Neural progenitor cell (in vitro differentiated cells): Measurements from ENCODE around the gene NECTIN3. TPM values are rescaled to one million over a fixed set of nuclear protein-coding genes. Genes with fewer than 3 reads are reported as not detected.

ENCODE experiments used
- DNase-seq: peaks from one replicate; pipeline ENCODE4 v3.0.0-alpha.2; 2016; ENCODE audit warnings: low spot score
- H2AFZ ChIP-seq: fragments of 200-600 bp; sonication (generic); replicated peaks from 2 replicates; pipeline ENCODE4 v1.6.1; 2016; ENCODE audit warnings: antibody characterized with exemption
- H3F3A ChIP-seq: fragments of 200-600 bp; sonication (generic); 2 replicates; pipeline ENCODE4 v1.6.1; 2016; ENCODE audit warnings: antibody characterized with exemption, low read depth
- H3K27ac ChIP-seq: fragments of 200-600 bp; sonication (generic); 2 replicates; pipeline ENCODE4 v1.5.1; 2016; ENCODE audit warnings: mild to moderate bottlenecking
- H3K27me3 ChIP-seq: fragments of 200-600 bp; sonication (generic); 2 replicates; pipeline ENCODE4 v1.6.1; 2016; ENCODE audit warnings: mild to moderate bottlenecking, moderate library complexity
- H3K36me3 ChIP-seq: fragments of 200-600 bp; sonication (generic); 2 replicates; pipeline ENCODE4 v1.5.1; 2016
- H3K4me1 ChIP-seq: fragments of 200-600 bp; sonication (generic); 2 replicates; pipeline ENCODE4 v1.6.1; 2016; ENCODE audit warnings: mixed run types
- H3K4me2 ChIP-seq: fragments of 200-600 bp; sonication (generic); 2 replicates; pipeline ENCODE4 v1.6.1; 2016
- H3K4me3 ChIP-seq: fragments of 200-600 bp; sonication (generic); 2 replicates; pipeline ENCODE4 v1.5.1; 2016
- H3K79me2 ChIP-seq: fragments of 200-600 bp; sonication (generic); 2 replicates; pipeline ENCODE4 v1.6.1; 2016; ENCODE audit warnings: low read depth
- H3K9ac ChIP-seq: fragments of 200-600 bp; sonication (generic); 2 replicates; pipeline ENCODE4 v1.6.1; 2016
- H3K9me3 ChIP-seq: fragments of 200-600 bp; sonication (generic); 2 replicates; pipeline ENCODE4 v1.5.1; 2016; ENCODE audit warnings: low read depth
- H4K20me1 ChIP-seq: fragments of 200-600 bp; sonication (generic); 2 replicates; pipeline ENCODE4 v1.6.1; 2016; ENCODE audit warnings: low read depth
- H3K27ac Mint-ChIP-seq: 3 replicates; pipeline ENCODE4 v1.8.0; 2021; ENCODE audit warnings: mixed read lengths
- H3K27me3 Mint-ChIP-seq: 2 replicates; pipeline ENCODE4 v1.8.0; 2022; ENCODE audit warnings: low read depth, mild to moderate bottlenecking, inconsistent platforms, moderate library complexity, mixed read lengths; ENCODE audit not compliant: insufficient read depth
- H3K36me3 Mint-ChIP-seq: 3 replicates; pipeline ENCODE4 v1.8.0; 2021; ENCODE audit warnings: mixed read lengths
- H3K4me1 Mint-ChIP-seq: 3 replicates; pipeline ENCODE4 v1.8.0; 2021; ENCODE audit warnings: mixed read lengths
- H3K4me3 Mint-ChIP-seq: 3 replicates; pipeline ENCODE4 v1.8.0; 2021; ENCODE audit warnings: mild to moderate bottlenecking, moderate library complexity, mixed read lengths
- H3K9me3 Mint-ChIP-seq: 3 replicates; pipeline ENCODE4 v1.8.0; 2020; ENCODE audit warnings: mixed read lengths
- CTCF ChIP-seq: fragments of 200-600 bp; sonication (generic); IDR thresholded peaks from 2 replicates; pipeline ENCODE4 v1.5.1; 2017; ENCODE audit warnings: antibody characterized with exemption, mild to moderate bottlenecking
- EZH2 ChIP-seq: fragments of 200-600 bp; sonication (generic); IDR thresholded peaks from 2 replicates; pipeline ENCODE4 v1.6.1; 2017; ENCODE audit warnings: antibody characterized with exemption, mild to moderate bottlenecking, moderate library complexity
- EZH2phosphoT487 ChIP-seq: fragments of 200-600 bp; sonication (generic); IDR thresholded peaks from 2 replicates; pipeline ENCODE4 v1.6.1; 2017; ENCODE audit warnings: antibody characterized with exemption
- total RNA-seq: library from RNA; depleted of rRNA; stranded (reverse); fragments of >200 nt; gene quantifications from 2 replicates; pipeline ENCODE4 v1.2.3, GENCODE V29; 2015; ENCODE audit warnings: low replicate concordance

Gene NECTIN3
- 39.8 and 71.5 TPM in 2 replicates for total RNA-seq

GRCh38 chr3:111071257-111072030 is at the start of gene NECTIN3:
NECTIN3 (plus strand) TSS chr3:111071816; CDS start chr3:111072018, 202 bp downstream.
- Histone ChIP-seq H3F3A (peaks cover 22% of the 10 kb centered on the region), H3K27me3 (no peaks in the 10 kb centered on the region), H3K4me3 (peak within 1 kb of the TSS; percentile 87), H3K4me1 (peaks cover 49% of the 10 kb centered on the region), H3K79me2 (peaks cover 68% of the 10 kb centered on the region), H4K20me1 (peaks cover 31% of the 10 kb centered on the region), H3K9ac (peak within 1 kb of the TSS; percentile 84), H3K36me3 (no peaks in the 10 kb centered on the region), H3K27ac (peak within 1 kb of the TSS; percentile 88), H2AFZ (peak within 1 kb of the TSS; percentile 94), H3K9me3 (no peaks in the 10 kb centered on the region), H3K4me2 (peak within 1 kb of the TSS; percentile 91)
- H3K27me3 Mint-ChIP-seq = no peaks in the 10 kb centered on the region
- no peak for TF ChIP-seq CTCF
- TF ChIP-seq EZH2phosphoT487 = no peak
- TF ChIP-seq EZH2 = no peak
- H3K4me3 Mint-ChIP-seq = peak within 1 kb of the TSS; percentile 99
- H3K27ac Mint-ChIP-seq = peak within 1 kb of the TSS; percentile 97
- H3K9me3 Mint-ChIP-seq = peaks cover 3% of the 10 kb centered on the region
- DNase-seq = peak; percentile 95
- H3K36me3 Mint-ChIP-seq = peaks cover 7% of the 10 kb centered on the region
- peaks cover 43% of the 10 kb centered on the region for H3K4me1 Mint-ChIP-seq

- H3K4me2 ChIP-seq = no peak overlapping the region
- DNase-seq = no peak
- H3K79me2 ChIP-seq = no peaks in the 10 kb centered on the region
- no peak overlapping the region for H2AFZ ChIP-seq
- H3K27ac ChIP-seq = no peak overlapping the region
- no peaks in the 10 kb centered on the region for H3K27me3 Mint-ChIP-seq
- H3F3A ChIP-seq = no peaks in the 10 kb centered on the region
- H4K20me1 ChIP-seq = no peaks in the 10 kb centered on the region
- H3K4me1 Mint-ChIP-seq = no peaks in the 10 kb centered on the region
- no peak overlapping the region for H3K9ac ChIP-seq
- no peak for TF ChIP-seq EZH2
- TF ChIP-seq EZH2phosphoT487 = no peak
- TF ChIP-seq CTCF = no peak
- H3K4me3 ChIP-seq = no peak overlapping the region
- H3K36me3 ChIP-seq = no peaks in the 10 kb centered on the region
- H3K4me3 Mint-ChIP-seq = no peak overlapping the region
- no peak overlapping the region for H3K27ac Mint-ChIP-seq
- no peaks in the 10 kb centered on the region for H3K36me3 Mint-ChIP-seq
- no peaks in the 10 kb centered on the region for H3K4me1 ChIP-seq
- H3K9me3 ChIP-seq = no peaks in the 10 kb centered on the region
- H3K27me3 ChIP-seq = no peaks in the 10 kb centered on the region
- H3K9me3 Mint-ChIP-seq = peaks cover 2% of the 10 kb centered on the region
These were observed 43.7 kb upstream of the NECTIN3 start for GRCh38 chr3:111027868-111028267.

GRCh38 chr3:111031538-111031937 is 40.1 kb upstream of the NECTIN3 start:
- TF ChIP-seq EZH2 = no peak
- no peak for TF ChIP-seq CTCF
- TF ChIP-seq EZH2phosphoT487 = no peak
- Histone ChIP-seq H3K9me3 (no peaks in the 10 kb centered on the region), H3K27me3 (no peaks in the 10 kb centered on the region), H3F3A (no peaks in the 10 kb centered on the region), H3K79me2 (no peaks in the 10 kb centered on the region), H3K4me1 (peaks cover 5% of the 10 kb centered on the region), H3K27ac (no peak overlapping the region), H3K36me3 (no peaks in the 10 kb centered on the region), H4K20me1 (no peaks in the 10 kb centered on the region), H3K4me2 (no peak overlapping the region), H3K4me3 (no peak overlapping the region), H2AFZ (no peak overlapping the region), H3K9ac (no peak overlapping the region)
- no peak overlapping the region for H3K27ac Mint-ChIP-seq
- DNase-seq = no peak
- peaks cover 14% of the 10 kb centered on the region for H3K4me1 Mint-ChIP-seq
- peaks cover 9% of the 10 kb centered on the region for H3K9me3 Mint-ChIP-seq
- peaks cover 4% of the 10 kb centered on the region for H3K27me3 Mint-ChIP-seq
- H3K36me3 Mint-ChIP-seq = peaks cover 2% of the 10 kb centered on the region
- no peak overlapping the region for H3K4me3 Mint-ChIP-seq
